ENCODE measurements around the gene TFB2M.

Gene TFB2M

GRCh38 chr1:246508897-246509688 lies 57.0 kb downstream of the TFB2M start:
- Histone ChIP-seq H3K36me3 (ENCODE audit: insufficient read depth, low read depth, low read length) (no peaks in the 10 kb centered on the region), H3K4me3 (ENCODE audit: low read length) (no peak overlapping the region), H3K9ac (ENCODE audit: low read depth, low read length) (no peak overlapping the region), H3K27ac (ENCODE audit: low read length) (no peak overlapping the region), H3K9me3 (ENCODE audit: insufficient read depth, low read depth, low read length) (peaks cover 1% of the 10 kb centered on the region), H3K27me3 (ENCODE audit: insufficient read depth, low read length) (0 out of 2 replicates have a peak, but pooled peaks cover 7% of the 10 kb centered on the region), H3K4me1 (ENCODE audit: insufficient read depth, low read length) (no peaks in the 10 kb centered on the region)

GRCh38 chr1:246506674-246507481 lies 59.2 kb downstream of the TFB2M start, which contains the start of gene SMYD3:
SMYD3 (minus strand) TSS chr1:246507279.
- Histone ChIP-seq H3K9ac (ENCODE audit: low read depth, low read length) (peak within 1 kb of the TSS; percentile 71; the same call in 1 of the 2 replicates), H3K27ac (ENCODE audit: low read length) (no peak within 1 kb of the TSS), H3K4me1 (ENCODE audit: insufficient read depth, low read length) (no peaks in the 10 kb centered on the region), H3K36me3 (ENCODE audit: insufficient read depth, low read depth, low read length) (no peaks in the 10 kb centered on the region), H3K9me3 (ENCODE audit: insufficient read depth, low read depth, low read length) (no peaks in the 10 kb centered on the region), H3K4me3 (ENCODE audit: low read length) (peak within 1 kb of the TSS; percentile 80), H3K27me3 (ENCODE audit: insufficient read depth, low read length) (0 out of 2 replicates have a peak, but pooled peaks cover 7% of the 10 kb centered on the region)

GRCh38 chr1:246506367-246506673 lies 59.7 kb downstream of the TFB2M start:
- H3K4me1 ChIP-seq (ENCODE audit: insufficient read depth, low read length): no peaks in the 10 kb centered on the region
- H3K9ac ChIP-seq (ENCODE audit: low read depth, low read length): peak overlapping the region; percentile 71; the same call in 1 of the 2 replicates
- H3K27me3 ChIP-seq (ENCODE audit: insufficient read depth, low read length): 0 out of 2 replicates have a peak, but pooled peaks cover 7% of the 10 kb centered on the region
- no peak overlapping the region for H3K27ac ChIP-seq (ENCODE audit: low read length)
- no peaks in the 10 kb centered on the region for H3K9me3 ChIP-seq (ENCODE audit: insufficient read depth, low read depth, low read length)
- no peaks in the 10 kb centered on the region for H3K36me3 ChIP-seq (ENCODE audit: insufficient read depth, low read depth, low read length)
- peak overlapping the region; percentile 80 for H3K4me3 ChIP-seq (ENCODE audit: low read length)

GRCh38 chr1:246503341-246503740 lies 62.7 kb downstream of the TFB2M start:
- Histone ChIP-seq H3K9me3 (ENCODE audit: insufficient read depth, low read depth, low read length) (no peaks in the 10 kb centered on the region), H3K27ac (ENCODE audit: low read length) (no peak overlapping the region), H3K4me1 (ENCODE audit: insufficient read depth, low read length) (no peaks in the 10 kb centered on the region), H3K4me3 (ENCODE audit: low read length) (no peak overlapping the region), H3K9ac (ENCODE audit: low read depth, low read length) (no peak overlapping the region), H3K27me3 (ENCODE audit: insufficient read depth, low read length) (0 out of 2 replicates have a peak, but pooled peaks cover 7% of the 10 kb centered on the region), H3K36me3 (ENCODE audit: insufficient read depth, low read depth, low read length) (no peaks in the 10 kb centered on the region)

DNA sequence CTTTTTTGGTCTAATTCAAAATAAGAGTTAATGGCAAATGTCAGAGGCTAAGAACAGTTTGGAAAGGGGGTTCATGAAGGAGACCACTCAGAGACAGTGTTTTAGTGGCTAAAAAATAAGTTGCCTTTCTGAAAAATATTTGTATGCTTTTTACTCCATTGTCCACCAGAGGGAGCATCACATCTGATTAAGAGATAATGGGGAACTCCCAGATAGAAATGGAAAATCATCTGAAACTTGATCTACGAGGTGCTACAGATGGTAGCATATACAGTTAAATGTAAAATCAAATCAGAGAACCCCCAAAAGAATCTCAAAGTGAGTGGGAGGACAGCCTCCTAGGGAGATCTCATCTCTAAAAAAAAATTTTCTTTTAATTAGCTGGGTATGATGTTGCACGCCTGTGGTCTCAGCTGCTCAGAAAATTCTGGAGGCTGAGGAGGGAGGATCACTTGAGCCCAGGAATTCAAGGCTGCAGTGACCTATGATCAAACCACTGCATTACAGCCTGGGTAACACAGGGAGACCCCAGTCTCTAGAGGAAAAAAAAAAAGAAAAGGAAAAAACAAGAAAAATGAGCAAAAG lies 68.6 kb downstream of the TFB2M start:
- Histone ChIP-seq H3K27me3 (ENCODE audit: insufficient read depth, low read length) (no peaks in the 10 kb centered on the region), H3K27ac (ENCODE audit: low read length) (no peak overlapping the region), H3K4me3 (ENCODE audit: low read length) (no peak overlapping the region), H3K9ac (ENCODE audit: low read depth, low read length) (no peak overlapping the region), H3K9me3 (ENCODE audit: insufficient read depth, low read depth, low read length) (no peaks in the 10 kb centered on the region), H3K4me1 (ENCODE audit: insufficient read depth, low read length) (peaks cover 1% of the 10 kb centered on the region; the same call in 1 of the 2 replicates), H3K36me3 (ENCODE audit: insufficient read depth, low read depth, low read length) (no peaks in the 10 kb centered on the region)

- Histone ChIP-seq H3K27ac (ENCODE audit: low read length) (no peak overlapping the region), H3K36me3 (ENCODE audit: insufficient read depth, low read depth, low read length) (no peaks in the 10 kb centered on the region), H3K27me3 (ENCODE audit: insufficient read depth, low read length) (no peaks in the 10 kb centered on the region), H3K4me1 (ENCODE audit: insufficient read depth, low read length) (peaks cover 4% of the 10 kb centered on the region), H3K9ac (ENCODE audit: low read depth, low read length) (no peak overlapping the region), H3K4me3 (ENCODE audit: low read length) (no peak overlapping the region), H3K9me3 (ENCODE audit: insufficient read depth, low read depth, low read length) (no peaks in the 10 kb centered on the region)
Observed at GRCh38 chr1:246492611-246493245, 73.3 kb downstream of the TFB2M start.

GRCh38 chr1:246491551-246492053 lies 74.5 kb downstream of the TFB2M start:
- H3K9ac ChIP-seq (ENCODE audit: low read depth, low read length): no peak overlapping the region
- no peak overlapping the region for H3K4me3 ChIP-seq (ENCODE audit: low read length)
- H3K36me3 ChIP-seq (ENCODE audit: insufficient read depth, low read depth, low read length): no peaks in the 10 kb centered on the region
- peaks cover 4% of the 10 kb centered on the region for H3K4me1 ChIP-seq (ENCODE audit: insufficient read depth, low read length)
- no peaks in the 10 kb centered on the region for H3K27me3 ChIP-seq (ENCODE audit: insufficient read depth, low read length)
- H3K9me3 ChIP-seq (ENCODE audit: insufficient read depth, low read depth, low read length): no peaks in the 10 kb centered on the region
- H3K27ac ChIP-seq (ENCODE audit: low read length): no peak overlapping the region

Data from iPS-20b (cell line).